PC-3 (cell line): ENCODE data around the gene IQGAP1. TPM values are rescaled to one million over a fixed set of nuclear protein-coding genes. Genes with fewer than 3 reads are reported as not detected.

Experiments used
- ATAC-seq: fragments of 200-7000 bp; cut with Tn5 transposase; 2 replicates; pipeline ENCODE4 v1.9.1; 2020; ENCODE audit warnings: mild to moderate bottlenecking, moderate library complexity
- BruUV-seq: library from RNA; stranded (reverse); fragments of 400-500 nt; replicated peaks from 2 replicates; lab custom pipeline; 2021; lab: Mats Ljungman, UMichigan
- CTCF ChIA-PET: fragments of 300-600 bp; sonication (Branson Sonifier 250); formaldehyde crosslinking; loops from one replicate; lab custom pipeline; 2022; ENCODE audit warnings: antibody characterized with exemption; lab: Charles Lee
- POLR2A ChIA-PET: fragments of 300-600 bp; sonication (Branson Sonifier 250); formaldehyde crosslinking; loops from one replicate; lab custom pipeline; 2022; ENCODE audit warnings: antibody characterized with exemption; ENCODE audit not compliant: unreplicated experiment; lab: Charles Lee
- DNase-seq: peaks from one replicate; pipeline ENCODE4 v3.0.0-alpha.2; 2015
- H2AFZ ChIP-seq: fragments of 300-600 bp; sonication (generic); 2 replicates; pipeline ENCODE4 v1.6.0; 2016; ENCODE audit warnings: antibody characterized with exemption, low read length
- H3F3A ChIP-seq: fragments of 300-600 bp; sonication (generic); one replicate; pipeline ENCODE4 v1.6.0; 2017; ENCODE audit warnings: antibody characterized with exemption, low read length, control low read depth, mild to moderate bottlenecking; ENCODE audit not compliant: unreplicated experiment
- H3K27ac ChIP-seq: fragments of 300-600 bp; sonication (generic); 2 replicates; pipeline ENCODE4 v1.5.1; 2016; ENCODE audit warnings: mild to moderate bottlenecking, low read length
- H3K27me3 ChIP-seq: fragments of 300-600 bp; sonication (generic); 2 replicates; pipeline ENCODE4 v1.6.1; 2016; ENCODE audit warnings: low read length, mixed read lengths
- H3K36me3 ChIP-seq: fragments of 300-600 bp; sonication (generic); 2 replicates; pipeline ENCODE4 v1.6.1; 2016; ENCODE audit warnings: low read depth, mixed run types, low read length, mixed read lengths
- H3K4me1 ChIP-seq: fragments of 300-600 bp; sonication (generic); 2 replicates; pipeline ENCODE4 v1.5.1; 2016; ENCODE audit warnings: low read length; ENCODE audit not compliant: insufficient read depth
- H3K4me2 ChIP-seq: fragments of 300-600 bp; sonication (generic); 2 replicates; pipeline ENCODE4 v1.6.0; 2016; ENCODE audit warnings: low read length
- H3K4me3 ChIP-seq: fragments of 300-600 bp; sonication (generic); 2 replicates; pipeline ENCODE4 v1.5.1; 2016; ENCODE audit warnings: mild to moderate bottlenecking, low read length, mixed read lengths
- H3K79me2 ChIP-seq: fragments of 300-600 bp; sonication (generic); 2 replicates; pipeline ENCODE4 v1.6.1; 2017; ENCODE audit warnings: low read length, mixed read lengths
- H3K9ac ChIP-seq: fragments of 300-600 bp; sonication (generic); 2 replicates; pipeline ENCODE4 v1.6.0; 2016; ENCODE audit warnings: mild to moderate bottlenecking, low read length
- H3K9me2 ChIP-seq: fragments of 300-600 bp; sonication (generic); replicated peaks from 2 replicates; pipeline ENCODE4 v1.6.1; 2016; ENCODE audit warnings: mixed run types, low read length, mixed read lengths
- H3K9me3 ChIP-seq: fragments of 300-600 bp; sonication (generic); 2 replicates; pipeline ENCODE4 v1.6.1; 2016; ENCODE audit warnings: low read length, mixed read lengths
- H4K20me1 ChIP-seq: fragments of 300-600 bp; sonication (generic); 2 replicates; pipeline ENCODE4 v1.6.1; 2016; ENCODE audit warnings: low read length, mixed read lengths
- CTCF ChIP-seq: fragments of 300-600 bp; sonication (generic); conservative IDR thresholded peaks from 2 replicates; pipeline ENCODE4 v1.5.1; 2017; ENCODE audit warnings: antibody characterized with exemption, low read depth, mild to moderate bottlenecking, low read length
- EZH2 ChIP-seq: fragments of 300-600 bp; sonication (generic); IDR thresholded peaks from one replicate; pipeline ENCODE4 v1.6.1; 2017; ENCODE audit warnings: antibody characterized with exemption, mild to moderate bottlenecking, low read length; ENCODE audit not compliant: unreplicated experiment
- EZH2phosphoT487 ChIP-seq: fragments of 300-600 bp; sonication (generic); IDR thresholded peaks from 2 replicates; pipeline ENCODE4 v1.6.1; 2018; ENCODE audit warnings: mild to moderate bottlenecking, antibody characterized with exemption, low read length, borderline replicate concordance
- intact Hi-C: fragments of 100-400 bp; cut with micrococcal nuclease; formaldehyde crosslinking; loops from 2 replicates; pipeline ENCODE4 v1.9.0; 2023
- total RNA-seq: library from RNA; depleted of rRNA; stranded (reverse); fragments of >200 nt; gene quantifications from 2 replicates; pipeline ENCODE4 v1.2.3, GENCODE V29; 2014

Gene IQGAP1
- total RNA-seq, 1 experiment from 2014 or later, result 139 TPM

DNA sequence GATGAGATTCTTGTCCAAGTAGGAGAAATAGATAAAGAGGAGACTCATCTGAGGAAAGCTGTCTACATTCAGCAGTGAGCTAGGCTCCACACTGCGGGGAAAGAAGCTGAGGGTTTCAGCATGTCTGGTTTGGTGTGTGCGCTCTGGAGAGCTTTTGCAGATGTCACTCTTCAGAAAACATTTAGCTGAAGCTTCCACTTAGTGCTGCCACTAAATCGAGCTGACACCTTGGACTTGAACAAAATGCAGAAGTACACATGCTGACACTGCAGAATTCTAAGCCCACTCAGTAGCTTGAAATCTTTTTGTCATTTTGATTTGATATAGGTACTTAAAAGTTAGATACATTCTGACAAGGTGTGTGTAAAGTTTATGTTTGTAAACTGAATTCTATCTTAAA lies 109.3 kb downstream of the IQGAP1 start:
- CTCF ChIA-PET, result interaction anchor here (0.5 kb wide), 1 partner anchor 178 kb away, joined by 3 read pairs; no protein-coding TSS in a partner anchor
- Histone ChIP-seq H2AFZ (no peak overlapping the region), H3K9me2 (no peaks in the 10 kb centered on the region), H4K20me1 (no peaks in the 10 kb centered on the region), H3K79me2 (no peaks in the 10 kb centered on the region), H3K27me3 (no peaks in the 10 kb centered on the region), H3K27ac (0 out of 2 replicates have a peak overlapping the region, but pooled peaks have one; percentile 3), H3K9me3 (no peaks in the 10 kb centered on the region), H3K9ac (no peak overlapping the region), H3K4me2 (0 out of 2 replicates have a peak overlapping the region, but pooled peaks have one; percentile 14), H3K4me3 (no peak overlapping the region), H3K4me1 (peaks cover 12% of the 10 kb centered on the region), H3F3A (no peaks in the 10 kb centered on the region), H3K36me3 (peaks cover 58% of the 10 kb centered on the region)
- no TSS peak for BruUV-seq
- POLR2A ChIA-PET, result interaction anchor here (0.5 kb wide), 1 partner anchor 18 kb away, joined by 4 read pairs; no protein-coding TSS in a partner anchor
- DNase-seq, result no peak
- ATAC-seq, result no peak
- intact Hi-C loops, result no loop called here
- TF ChIP-seq EZH2 (no peak), CTCF (no peak), EZH2phosphoT487 (no peak)

DNA sequence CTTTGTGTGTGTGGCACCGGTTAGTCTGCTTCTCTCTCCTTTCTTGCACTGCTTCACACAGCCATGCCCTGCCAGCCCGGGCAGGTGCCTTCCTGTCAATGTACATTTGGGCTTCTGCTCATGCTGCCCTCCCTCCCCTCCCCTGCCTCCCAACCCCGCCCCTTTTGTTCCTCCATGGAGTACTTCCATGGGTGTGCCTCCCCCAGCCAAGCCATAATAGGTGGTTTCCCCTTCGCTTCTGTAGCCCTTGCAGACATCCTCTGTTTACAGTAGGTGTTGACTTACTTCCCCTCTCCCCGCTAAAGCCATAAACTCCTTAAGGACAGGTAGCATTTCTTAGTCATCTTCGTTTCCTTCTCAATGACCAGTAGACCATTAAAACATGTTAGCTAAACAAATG lies 109.9 kb downstream of the IQGAP1 start:
- Histone ChIP-seq H3K4me3 (no peak overlapping the region), H3K27me3 (no peaks in the 10 kb centered on the region), H3K9ac (no peak overlapping the region), H3K9me3 (no peaks in the 10 kb centered on the region), H3K27ac (0 out of 2 replicates have a peak overlapping the region, but pooled peaks have one; percentile 3), H3K4me2 (0 out of 2 replicates have a peak overlapping the region, but pooled peaks have one; percentile 14), H4K20me1 (no peaks in the 10 kb centered on the region), H3K9me2 (no peaks in the 10 kb centered on the region), H3F3A (no peaks in the 10 kb centered on the region), H3K79me2 (no peaks in the 10 kb centered on the region), H3K36me3 (peaks cover 52% of the 10 kb centered on the region), H2AFZ (no peak overlapping the region), H3K4me1 (peaks cover 12% of the 10 kb centered on the region)
- peak; percentile 94 for DNase-seq
- ChIA-PET POLR2A (interaction anchor here (0.5 to 0.6 kb wide), 3 partner anchors 18 to 773 kb away, joined by 4 read pairs; no protein-coding TSS in a partner anchor), CTCF (interaction anchor here (0.5 to 0.7 kb wide), 2 partner anchors 49 to 178 kb away, joined by 3 to 5 read pairs; no protein-coding TSS in a partner anchor)
- no TSS peak for BruUV-seq
- TF ChIP-seq EZH2phosphoT487 (no peak), EZH2 (no peak), CTCF (no peak)
- intact Hi-C loops, result loop anchor here (1.0 kb wide), 1 partner anchor 178 kb away; no protein-coding TSS in a partner anchor
- ATAC-seq, result peak; percentile 100

DNA sequence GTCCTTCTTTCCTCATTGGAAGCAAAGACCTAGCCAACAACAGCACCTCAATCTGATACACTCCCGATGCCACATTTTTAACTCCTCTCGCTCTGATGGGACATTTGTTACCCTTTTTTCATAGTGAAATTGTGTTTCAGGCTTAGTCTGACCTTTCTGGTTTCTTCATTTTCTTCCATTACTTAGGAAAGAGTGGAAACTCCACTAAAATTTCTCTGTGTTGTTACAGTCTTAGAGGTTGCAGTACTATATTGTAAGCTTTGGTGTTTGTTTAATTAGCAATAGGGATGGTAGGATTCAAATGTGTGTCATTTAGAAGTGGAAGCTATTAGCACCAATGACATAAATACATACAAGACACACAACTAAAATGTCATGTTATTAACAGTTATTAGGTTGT lies 112.1 kb downstream of the IQGAP1 start:
- H3F3A ChIP-seq, result no peaks in the 10 kb centered on the region
- H3K79me2 ChIP-seq, result no peaks in the 10 kb centered on the region
- ChIA-PET POLR2A (no interaction called here), CTCF (no interaction called here)
- H3K4me1 ChIP-seq, result peaks cover 12% of the 10 kb centered on the region
- H3K4me3 ChIP-seq, result no peak overlapping the region
- H3K27me3 ChIP-seq, result no peaks in the 10 kb centered on the region
- ATAC-seq (no peak), DNase-seq (no peak)
- no peak overlapping the region for H2AFZ ChIP-seq
- H3K9me2 ChIP-seq, result no peaks in the 10 kb centered on the region
- H3K9me3 ChIP-seq, result no peaks in the 10 kb centered on the region
- BruUV-seq, result no TSS peak
- no peak overlapping the region for H3K27ac ChIP-seq
- TF ChIP-seq EZH2phosphoT487, result no peak
- no peak for TF ChIP-seq EZH2
- no peak for TF ChIP-seq CTCF
- no peak overlapping the region for H3K4me2 ChIP-seq
- intact Hi-C loops, result no loop called here
- H4K20me1 ChIP-seq, result no peaks in the 10 kb centered on the region
- H3K9ac ChIP-seq, result no peak overlapping the region
- peaks cover 33% of the 10 kb centered on the region for H3K36me3 ChIP-seq
